Vagina (tissue), 2 donors: ENCODE data around the gene HEMK1. TPM values are rescaled to one million over a fixed set of nuclear protein-coding genes. Genes with fewer than 3 reads are reported as not detected.

Experiments used
- DNase-seq, 2 donors: peaks; one replicate each; pipeline ENCODE4 v3.0.0-alpha.2; 2017; ENCODE audit errors: extremely low spot score in 2 of 2
- H3K27ac ChIP-seq: fragments of 200-600 bp; sonication (generic); one replicate; pipeline ENCODE4 v1.5.1; 2019
- H3K27me3 ChIP-seq: fragments of 200-600 bp; sonication (generic); one replicate; pipeline ENCODE4 v1.5.1; 2019
- H3K36me3 ChIP-seq, 2 donors: fragments of 200-600 bp; sonication (generic); one replicate each; pipeline ENCODE4 v1.5.1; 2017 to 2019
- H3K4me1 ChIP-seq: fragments of 200-600 bp; sonication (generic); one replicate; pipeline ENCODE4 v1.5.1; 2019
- H3K4me3 ChIP-seq, 2 donors: fragments of 200-600 bp; sonication (generic); 1 replicate in 1 of 2; 2 replicates in 1 of 2; pipeline ENCODE4 v1.5.1; 2016 to 2019
- H3K9me3 ChIP-seq: fragments of 200-600 bp; sonication (generic); one replicate; pipeline ENCODE4 v1.5.1; 2019
- POLR2A ChIP-seq, 2 donors: fragments of 450-650 bp; IDR thresholded peaks; one replicate each; pipeline ENCODE4 v1.6.1; 2017; ENCODE audit warnings: antibody characterized with exemption in 2 of 2, mild to moderate bottlenecking in 2 of 2, moderate library complexity in 2 of 2
- POLR2AphosphoS5 ChIP-seq, 2 donors: sonication (generic); formaldehyde crosslinking; IDR thresholded peaks; one replicate each; pipeline ENCODE4 v1.9.0; 2017; ENCODE audit warnings: antibody characterized with exemption in 2 of 2, mild to moderate bottlenecking in 2 of 2, low read depth in 1 of 2; ENCODE audit not compliant: insufficient read depth in 1 of 2
- intact Hi-C: fragments of 100-400 bp; cut with DNase I; formaldehyde crosslinking; loops from one replicate; pipeline ENCODE4 v1.15.1; 2023
- total RNA-seq: library from RNA; depleted of rRNA; stranded (reverse); fragments of >200 nt; gene quantifications from one replicate; pipeline ENCODE4 v1.2.3, GENCODE V29; 2016
- TF ChIP-seq, protein P1 (sequence below), 3 experiments: fragments of 450-650 bp in 2 of 3; fragments of 200-600 bp in 1 of 3; sonication (generic) in 1 of 3; IDR thresholded peaks; one replicate each; pipeline ENCODE4 v1.5.1; 2017 to 2019; ENCODE audit warnings: antibody characterized with exemption in 3 of 3, mild to moderate bottlenecking in 2 of 3, moderate library complexity in 2 of 3

Gene HEMK1
- total RNA-seq, 1 donor from 2014 or later: 3.4 TPM

GRCh38 chr3:50617096-50617791, 47.9 kb downstream of the HEMK1 start, which contains the start of gene MAPKAPK3:
TSS of gene MAPKAPK3 (plus strand) at chr3:50617151. CDS start at chr3:50617566, 415 bp downstream.
- Histone ChIP-seq H3K9me3 (no peaks in the 10 kb centered on the region), H3K36me3 (no peaks in the 10 kb centered on the region), H3K4me3 (peak within 1 kb of the TSS; percentile 83 to 98), H3K27ac (peak within 1 kb of the TSS; percentile 94), H3K4me1 (peaks cover 53% of the 10 kb centered on the region), H3K27me3 (no peaks in the 10 kb centered on the region)
- no peak for DNase-seq
- intact Hi-C loops: loop anchor here (5.0 kb wide), 2 partner anchors 770 to 815 kb away; partner anchors contain the start of gene MANF
- TF ChIP-seq POLR2AphosphoS5 (IDR thresholded peaks at IDR 0.05; ENCODE audit: insufficient read depth in 1 of 2, low read depth in 1 of 2): peak in 1 of 2 donors; percentile 52
- TF ChIP-seq, protein P1, sequence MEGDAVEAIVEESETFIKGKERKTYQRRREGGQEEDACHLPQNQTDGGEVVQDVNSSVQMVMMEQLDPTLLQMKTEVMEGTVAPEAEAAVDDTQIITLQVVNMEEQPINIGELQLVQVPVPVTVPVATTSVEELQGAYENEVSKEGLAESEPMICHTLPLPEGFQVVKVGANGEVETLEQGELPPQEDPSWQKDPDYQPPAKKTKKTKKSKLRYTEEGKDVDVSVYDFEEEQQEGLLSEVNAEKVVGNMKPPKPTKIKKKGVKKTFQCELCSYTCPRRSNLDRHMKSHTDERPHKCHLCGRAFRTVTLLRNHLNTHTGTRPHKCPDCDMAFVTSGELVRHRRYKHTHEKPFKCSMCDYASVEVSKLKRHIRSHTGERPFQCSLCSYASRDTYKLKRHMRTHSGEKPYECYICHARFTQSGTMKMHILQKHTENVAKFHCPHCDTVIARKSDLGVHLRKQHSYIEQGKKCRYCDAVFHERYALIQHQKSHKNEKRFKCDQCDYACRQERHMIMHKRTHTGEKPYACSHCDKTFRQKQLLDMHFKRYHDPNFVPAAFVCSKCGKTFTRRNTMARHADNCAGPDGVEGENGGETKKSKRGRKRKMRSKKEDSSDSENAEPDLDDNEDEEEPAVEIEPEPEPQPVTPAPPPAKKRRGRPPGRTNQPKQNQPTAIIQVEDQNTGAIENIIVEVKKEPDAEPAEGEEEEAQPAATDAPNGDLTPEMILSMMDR (IDR thresholded peaks at IDR 0.05): no peak

GRCh38 chr3:50617911-50618481, 48.7 kb downstream of the HEMK1 start:
- Histone ChIP-seq H3K27me3 (no peaks in the 10 kb centered on the region), H3K27ac (peak overlapping the region; percentile 94), H3K4me3 (peak overlapping the region; percentile 83 to 98), H3K9me3 (no peaks in the 10 kb centered on the region), H3K4me1 (peaks cover 53% of the 10 kb centered on the region), H3K36me3 (no peaks in the 10 kb centered on the region)
- no peak for DNase-seq
- TF ChIP-seq POLR2A (IDR thresholded peaks at IDR 0.05) (no peak), POLR2AphosphoS5 (IDR thresholded peaks at IDR 0.05; ENCODE audit: insufficient read depth in 1 of 2, low read depth in 1 of 2) (no peak)
- TF ChIP-seq, protein P1 (IDR thresholded peaks at IDR 0.05): no peak
- intact Hi-C loops: loop anchor here (5.0 kb wide), 2 partner anchors 769 to 814 kb away; partner anchors contain the start of gene MANF

DNA sequence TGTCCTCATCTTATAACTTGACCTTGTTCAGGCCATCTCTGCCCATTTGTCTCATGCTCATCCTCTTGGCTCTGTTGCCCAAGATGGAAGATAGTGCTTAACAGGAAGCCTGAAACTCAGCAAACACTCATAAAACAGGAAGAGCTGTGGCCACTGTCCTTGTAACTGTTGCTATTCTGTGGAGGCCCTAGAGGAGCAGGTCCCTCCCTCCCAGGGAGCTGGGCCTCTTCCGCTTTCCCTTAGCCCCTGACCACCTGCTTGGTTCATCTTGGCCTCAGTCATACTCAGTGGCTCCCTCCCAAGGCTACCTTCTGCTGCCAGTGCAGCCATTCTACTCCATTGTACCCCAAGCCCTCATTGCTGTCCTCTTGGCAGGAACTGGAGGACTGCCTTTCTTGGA, 51.1 kb downstream of the HEMK1 start:
- H3K4me1 ChIP-seq: peaks cover 78% of the 10 kb centered on the region
- intact Hi-C loops: no loop called here
- no peaks in the 10 kb centered on the region for H3K36me3 ChIP-seq
- no peaks in the 10 kb centered on the region for H3K27me3 ChIP-seq
- DNase-seq: no peak
- no peak overlapping the region for H3K4me3 ChIP-seq
- H3K9me3 ChIP-seq: no peaks in the 10 kb centered on the region
- TF ChIP-seq POLR2A (IDR thresholded peaks at IDR 0.05): no peak
- no peak for TF ChIP-seq POLR2AphosphoS5 (IDR thresholded peaks at IDR 0.05; ENCODE audit: insufficient read depth in 1 of 2, low read depth in 1 of 2)
- TF ChIP-seq, protein P1 (IDR thresholded peaks at IDR 0.05): no peak
- no peak overlapping the region for H3K27ac ChIP-seq

GRCh38 chr3:50620820-50621219, 51.5 kb downstream of the HEMK1 start:
- Histone ChIP-seq H3K4me1 (peaks cover 79% of the 10 kb centered on the region), H3K4me3 (no peak overlapping the region), H3K36me3 (no peaks in the 10 kb centered on the region), H3K9me3 (no peaks in the 10 kb centered on the region), H3K27me3 (no peaks in the 10 kb centered on the region), H3K27ac (no peak overlapping the region)
- TF ChIP-seq POLR2A (IDR thresholded peaks at IDR 0.05): no peak
- TF ChIP-seq, protein P1 (IDR thresholded peaks at IDR 0.05): no peak
- no peak for TF ChIP-seq POLR2AphosphoS5 (IDR thresholded peaks at IDR 0.05; ENCODE audit: insufficient read depth in 1 of 2, low read depth in 1 of 2)
- no peak for DNase-seq
- intact Hi-C loops: no loop called here

GRCh38 chr3:50622881-50623280, 53.6 kb downstream of the HEMK1 start:
- H3K27me3 ChIP-seq: no peaks in the 10 kb centered on the region
- no peak for DNase-seq
- H3K36me3 ChIP-seq: no peaks in the 10 kb centered on the region
- H3K4me3 ChIP-seq: no peak overlapping the region
- H3K27ac ChIP-seq: no peak overlapping the region
- H3K9me3 ChIP-seq: no peaks in the 10 kb centered on the region
- H3K4me1 ChIP-seq: peaks cover 86% of the 10 kb centered on the region
- intact Hi-C loops: no loop called here
- TF ChIP-seq POLR2AphosphoS5 (IDR thresholded peaks at IDR 0.05; ENCODE audit: insufficient read depth in 1 of 2, low read depth in 1 of 2): no peak
- no peak for TF ChIP-seq POLR2A (IDR thresholded peaks at IDR 0.05)
- TF ChIP-seq, protein P1 (IDR thresholded peaks at IDR 0.05): no peak
